ENCODE data around the gene AK4. TPM values are rescaled to one million over a fixed set of nuclear protein-coding genes. Genes with fewer than 3 reads are reported as not detected.

The AK4 gene
- polyA plus RNA-seq, 1 donor (not counting 4 experiments of a cell fraction or from before 2014, with no cell fraction given) = 90.0 TPM

- Histone ChIP-seq H3K9ac (ENCODE audit: control insufficient read depth, extremely low read depth, insufficient read depth, low read length) (no peak overlapping the region), H2AFZ (ENCODE audit: control insufficient read depth, low read length) (peak overlapping the region; percentile 45), H3K4me3 (ENCODE audit: control insufficient read depth in 2 of 3, extremely low read depth in 1 of 3, insufficient read depth in 2 of 3, low read depth in 1 of 3, low read length in 3 of 3) (no peak overlapping the region), H3K27me3 (ENCODE audit: control insufficient read depth, extremely low read depth, insufficient read depth, low read length) (no peaks in the 10 kb centered on the region), H3K9me1 (ENCODE audit: control insufficient read depth, extremely low read depth, insufficient read depth, low read length) (no peaks in the 10 kb centered on the region), H3K79me2 (ENCODE audit: control insufficient read depth, insufficient read depth, low read length) (no peaks in the 10 kb centered on the region), H3K4me2 (ENCODE audit: control insufficient read depth, extremely low read depth, insufficient read depth, low read depth, low read length) (peak overlapping the region; percentile 80), H3K27ac (ENCODE audit: control insufficient read depth, insufficient read depth, low read length) (no peak overlapping the region), H4K20me1 (ENCODE audit: control insufficient read depth, extremely low read depth, insufficient read depth, low read length) (no peaks in the 10 kb centered on the region), H3K36me3 (ENCODE audit: control insufficient read depth in 2 of 2, extremely low read depth in 1 of 2, insufficient read depth in 2 of 2, low read length in 2 of 2) (no peaks in the 10 kb centered on the region), H3K9me3 (ENCODE audit: control insufficient read depth, low read depth, low read length) (no peaks in the 10 kb centered on the region), H3K4me1 (ENCODE audit: control insufficient read depth, extremely low read depth, insufficient read depth, low read length) (peaks cover 14% of the 10 kb centered on the region)
- no peak for TF ChIP-seq EZH2 (IDR thresholded peaks at IDR 0.05; ENCODE audit: low read length)
- TF ChIP-seq CTCF (optimal IDR thresholded peaks at IDR 0.05 in 1 of 3, IDR thresholded peaks at IDR 0.05 in 1 of 3, conservative IDR thresholded peaks at IDR 0.05 in 1 of 3; ENCODE audit: extremely low read depth in 1 of 3, insufficient read depth in 2 of 3, low read length in 3 of 3) = no peak
- dilution Hi-C loops (cut with MboI; ENCODE audit: extremely low pct_ligation_motif_present, low sequenced_read_pairs) = no loop called here
- DNase-seq (ENCODE audit: low read depth, low spot score) = no peak
- no peak for FAIRE-seq
These were observed 118.5 kb downstream of the AK4 start for GRCh38 chr1:65266476-65266875.

- Histone ChIP-seq H3K4me2 (ENCODE audit: control insufficient read depth, extremely low read depth, insufficient read depth, low read depth, low read length) (no peak overlapping the region), H3K9me1 (ENCODE audit: control insufficient read depth, extremely low read depth, insufficient read depth, low read length) (no peaks in the 10 kb centered on the region), H3K27me3 (ENCODE audit: control insufficient read depth, extremely low read depth, insufficient read depth, low read length) (no peaks in the 10 kb centered on the region), H3K27ac (ENCODE audit: control insufficient read depth, insufficient read depth, low read length) (no peak overlapping the region), H3K4me1 (ENCODE audit: control insufficient read depth, extremely low read depth, insufficient read depth, low read length) (peaks cover 14% of the 10 kb centered on the region), H4K20me1 (ENCODE audit: control insufficient read depth, extremely low read depth, insufficient read depth, low read length) (no peaks in the 10 kb centered on the region), H3K36me3 (ENCODE audit: control insufficient read depth in 2 of 2, extremely low read depth in 1 of 2, insufficient read depth in 2 of 2, low read length in 2 of 2) (no peaks in the 10 kb centered on the region), H3K9ac (ENCODE audit: control insufficient read depth, extremely low read depth, insufficient read depth, low read length) (no peak overlapping the region), H3K9me3 (ENCODE audit: control insufficient read depth, low read depth, low read length) (no peaks in the 10 kb centered on the region), H3K79me2 (ENCODE audit: control insufficient read depth, insufficient read depth, low read length) (no peaks in the 10 kb centered on the region), H3K4me3 (ENCODE audit: control insufficient read depth in 2 of 3, extremely low read depth in 1 of 3, insufficient read depth in 2 of 3, low read depth in 1 of 3, low read length in 3 of 3) (no peak overlapping the region), H2AFZ (ENCODE audit: control insufficient read depth, low read length) (no peak overlapping the region)
- DNase-seq (ENCODE audit: low read depth, low spot score) = no peak
- no peak for FAIRE-seq
- TF ChIP-seq EZH2 (IDR thresholded peaks at IDR 0.05; ENCODE audit: low read length) = no peak
- TF ChIP-seq CTCF (optimal IDR thresholded peaks at IDR 0.05 in 1 of 3, IDR thresholded peaks at IDR 0.05 in 1 of 3, conservative IDR thresholded peaks at IDR 0.05 in 1 of 3; ENCODE audit: extremely low read depth in 1 of 3, insufficient read depth in 2 of 3, low read length in 3 of 3) = no peak
- dilution Hi-C loops (cut with MboI; ENCODE audit: extremely low pct_ligation_motif_present, low sequenced_read_pairs) = no loop called here
These were observed 119.3 kb downstream of the AK4 start for GRCh38 chr1:65267271-65267670.

Data from keratinocyte (primary cell).